Nephron progenitor cell (in vitro differentiated cells): ENCODE results near the gene SNX21.
A peak's percentile ranks its signal among the peaks of the same experiment; 100 is the strongest.

ENCODE experiments used
- DNase-seq: peaks from one replicate; pipeline ENCODE4 v3.0.0; 2021
- H3K27ac Mint-ChIP-seq: 2 replicates; pipeline ENCODE4 v1.8.0; 2021; ENCODE audit warnings: mild to moderate bottlenecking, moderate library complexity, mixed read lengths
- H3K27me3 Mint-ChIP-seq: 2 replicates; pipeline ENCODE4 v1.8.0; 2021; ENCODE audit warnings: mild to moderate bottlenecking, low read depth, mixed read lengths; ENCODE audit not compliant: poor library complexity
- H3K36me3 Mint-ChIP-seq: 2 replicates; pipeline ENCODE4 v1.8.0; 2021; ENCODE audit warnings: low read depth, mixed read lengths
- H3K4me1 Mint-ChIP-seq: 2 replicates; pipeline ENCODE4 v1.8.0; 2021; ENCODE audit warnings: mixed read lengths
- H3K4me3 Mint-ChIP-seq: 2 replicates; pipeline ENCODE4 v1.8.0; 2021; ENCODE audit warnings: mild to moderate bottlenecking, moderate library complexity, mixed read lengths
- H3K9me3 Mint-ChIP-seq: 2 replicates; pipeline ENCODE4 v1.8.0; 2021; ENCODE audit warnings: mild to moderate bottlenecking, moderate library complexity, mixed read lengths
- CTCF ChIP-seq: fragments of 200-600 bp; sonication (generic); IDR thresholded peaks from 2 replicates; pipeline ENCODE4 v1.5.0; 2021; ENCODE audit warnings: antibody characterized with exemption

SNX21 gene

GRCh38 chr20:45878076-45878761 lies 44.6 kb downstream of the SNX21 start:
- Mint-ChIP-seq H3K36me3 (peaks cover 9% of the 10 kb centered on the region), H3K27me3 (peaks cover 2% of the 10 kb centered on the region), H3K27ac (no peak overlapping the region), H3K4me1 (peaks cover 23% of the 10 kb centered on the region), H3K9me3 (no peaks in the 10 kb centered on the region), H3K4me3 (no peak overlapping the region)
- TF ChIP-seq CTCF: no peak
- no peak for DNase-seq

DNA sequence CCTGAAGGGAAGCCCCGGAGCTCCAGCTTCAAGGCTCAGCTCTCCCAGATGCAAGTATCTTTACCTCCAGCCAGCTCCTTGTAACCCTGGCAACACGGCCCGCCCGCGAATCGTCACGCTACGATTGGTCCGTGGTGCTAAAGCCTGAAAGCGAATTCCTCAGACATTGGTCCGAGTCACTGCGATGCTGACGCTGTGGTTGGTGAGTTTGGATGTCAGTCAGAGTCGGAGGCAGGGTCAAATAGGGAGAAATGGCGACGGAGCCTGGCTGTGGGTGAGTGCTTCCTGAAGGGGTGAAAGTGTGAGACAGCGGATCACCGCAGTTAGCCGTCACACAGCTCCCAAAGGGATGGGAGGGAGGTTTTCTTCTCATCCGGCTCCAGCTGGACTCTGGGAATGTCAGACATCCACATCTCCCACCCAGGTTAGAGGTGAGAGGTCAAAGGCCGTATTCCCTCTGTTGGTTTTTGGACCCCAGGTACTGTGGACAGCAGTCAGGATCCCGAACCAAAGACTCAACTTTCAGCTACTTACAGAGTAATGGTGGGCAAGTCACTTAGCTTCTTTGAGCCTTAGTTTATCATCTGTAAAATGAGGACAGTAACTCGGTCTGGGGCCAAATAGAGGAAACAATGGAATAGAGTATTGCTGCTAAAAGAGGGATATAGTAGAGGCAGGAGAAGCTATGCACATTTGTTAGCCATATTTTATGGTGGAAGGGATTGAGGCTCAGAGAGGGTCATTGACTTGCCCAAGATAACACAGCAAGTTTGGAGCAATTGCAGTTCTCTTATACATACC lies 47.6 kb downstream of the SNX21 start, which contains the start of gene ZSWIM1:
ZSWIM1 (plus strand) TSS at position 240 of the 801 bp plus-strand sequence. CDS start 1,366 bp downstream, outside the sequence.
- Mint-ChIP-seq H3K4me1 (peaks cover 26% of the 10 kb centered on the region), H3K27me3 (no peaks in the 10 kb centered on the region), H3K27ac (peak within 1 kb of the TSS; percentile 97), H3K9me3 (no peaks in the 10 kb centered on the region), H3K36me3 (peaks cover 17% of the 10 kb centered on the region), H3K4me3 (peak within 1 kb of the TSS; percentile 95)
- DNase-seq: peak; percentile 99
- no peak for TF ChIP-seq CTCF

DNA sequence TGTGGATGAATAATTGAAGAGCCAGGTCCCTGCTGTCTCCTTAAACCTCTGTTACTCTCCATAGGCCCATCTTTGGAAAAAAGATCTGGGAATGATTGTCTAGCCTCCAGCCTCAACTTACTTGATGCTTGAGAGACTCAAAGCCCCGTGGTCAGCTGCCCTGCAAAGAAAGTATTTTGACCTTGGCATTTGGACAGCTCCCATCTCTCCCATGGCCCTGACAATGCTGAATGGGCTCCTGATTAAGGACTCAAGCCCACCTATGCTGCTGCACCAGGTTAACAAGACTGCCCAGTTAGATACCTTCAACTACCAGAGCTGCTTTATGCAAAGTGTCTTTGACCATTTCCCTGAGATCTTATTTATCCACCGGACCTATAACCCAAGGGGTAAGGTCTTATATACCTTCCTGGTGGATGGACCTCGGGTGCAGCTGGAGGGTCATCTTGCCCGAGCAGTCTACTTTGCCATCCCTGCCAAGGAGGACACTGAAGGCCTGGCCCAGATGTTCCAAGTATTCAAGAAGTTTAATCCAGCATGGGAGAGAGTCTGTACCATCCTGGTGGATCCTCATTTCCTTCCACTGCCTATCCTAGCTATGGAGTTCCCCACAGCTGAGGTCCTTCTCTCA lies 49.0 kb downstream of the SNX21 start:
- Mint-ChIP-seq H3K27me3 (no peaks in the 10 kb centered on the region), H3K27ac (no peak overlapping the region)
- DNase-seq: no peak

GRCh38 chr20:45883100-45883469 lies 49.5 kb downstream of the SNX21 start:
- H3K27ac Mint-ChIP-seq: no peak overlapping the region
- no peaks in the 10 kb centered on the region for H3K27me3 Mint-ChIP-seq
- TF ChIP-seq CTCF: no peak
- peaks cover 17% of the 10 kb centered on the region for H3K36me3 Mint-ChIP-seq
- no peaks in the 10 kb centered on the region for H3K9me3 Mint-ChIP-seq
- H3K4me3 Mint-ChIP-seq: peak overlapping the region; percentile 55
- DNase-seq: no peak
- peaks cover 26% of the 10 kb centered on the region for H3K4me1 Mint-ChIP-seq

More for the DNA sequence above, 49.0 kb downstream of the SNX21 start:
- no peak for TF ChIP-seq CTCF
- Mint-ChIP-seq H3K4me1 (peaks cover 26% of the 10 kb centered on the region), H3K4me3 (peak overlapping the region; percentile 86), H3K36me3 (peaks cover 17% of the 10 kb centered on the region), H3K9me3 (no peaks in the 10 kb centered on the region)

DNA sequence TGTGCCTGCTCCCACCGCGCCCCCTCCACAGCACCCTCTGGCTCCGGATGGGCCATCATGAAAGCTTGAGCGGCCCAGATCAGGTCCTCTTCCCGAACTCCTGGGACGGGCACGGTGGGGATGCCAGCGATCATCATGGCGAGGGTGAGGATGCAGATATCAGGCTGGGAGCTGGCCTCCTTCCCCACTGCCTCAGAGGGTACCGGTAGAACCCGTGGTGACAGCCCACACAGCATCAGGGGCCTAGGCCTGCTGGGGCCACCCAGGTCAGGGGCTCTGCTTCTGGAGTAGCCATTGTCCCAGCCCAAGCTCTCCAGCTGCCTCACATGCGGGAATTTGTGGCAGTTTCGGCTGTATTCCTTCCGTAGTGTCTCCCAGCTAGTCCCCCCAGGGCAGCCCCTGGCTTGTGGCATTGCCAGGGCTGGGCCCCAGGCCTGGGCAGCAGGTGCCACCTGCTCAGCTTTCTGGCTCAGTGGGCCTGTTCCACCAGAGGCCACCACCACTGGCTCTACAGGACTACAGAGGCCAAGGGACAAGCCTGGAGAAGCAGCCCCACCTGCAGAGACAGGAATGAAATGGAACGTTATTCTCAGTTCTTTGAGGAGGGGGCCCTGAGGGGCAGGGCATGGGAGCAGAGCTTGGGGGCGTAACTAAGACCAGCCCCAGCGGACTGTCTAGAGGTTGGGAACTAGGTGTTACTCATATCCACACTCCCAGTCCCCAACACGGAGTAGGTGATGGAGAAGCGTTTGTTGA lies 53.2 kb downstream of the SNX21 start:
- Mint-ChIP-seq H3K27ac (peak overlapping the region; percentile 40), H3K9me3 (no peaks in the 10 kb centered on the region), H3K36me3 (peaks cover 17% of the 10 kb centered on the region), H3K4me3 (no peak overlapping the region), H3K4me1 (peaks cover 23% of the 10 kb centered on the region), H3K27me3 (peaks cover 3% of the 10 kb centered on the region)
- no peak for TF ChIP-seq CTCF
- DNase-seq: no peak
